ENCODE measurements around the gene TOB1. TPM values are rescaled to one million over a fixed set of nuclear protein-coding genes. Genes with fewer than 3 reads are reported as not detected.

The TOB1 gene
- total and polyA plus RNA-seq, 2 donors (not counting 1 experiment from before 2014, with no cell fraction given), result 22.0 to 40.5 TPM

GRCh38 chr17:50831471-50831928 is 34.7 kb downstream of the TOB1 start:
- no peak overlapping the region for H3K27ac ChIP-seq (ENCODE audit: insufficient read depth, low read length)
- H3K27me3 ChIP-seq (ENCODE audit: control insufficient read depth, insufficient read depth, low read length), result peaks cover 4% of the 10 kb centered on the region
- H3K9ac ChIP-seq (ENCODE audit: insufficient read depth, low read length), result no peak overlapping the region
- TF ChIP-seq EZH2 (IDR thresholded peaks at IDR 0.05; ENCODE audit: low read length, missing control alignments), result no peak
- TF ChIP-seq, protein P1, sequence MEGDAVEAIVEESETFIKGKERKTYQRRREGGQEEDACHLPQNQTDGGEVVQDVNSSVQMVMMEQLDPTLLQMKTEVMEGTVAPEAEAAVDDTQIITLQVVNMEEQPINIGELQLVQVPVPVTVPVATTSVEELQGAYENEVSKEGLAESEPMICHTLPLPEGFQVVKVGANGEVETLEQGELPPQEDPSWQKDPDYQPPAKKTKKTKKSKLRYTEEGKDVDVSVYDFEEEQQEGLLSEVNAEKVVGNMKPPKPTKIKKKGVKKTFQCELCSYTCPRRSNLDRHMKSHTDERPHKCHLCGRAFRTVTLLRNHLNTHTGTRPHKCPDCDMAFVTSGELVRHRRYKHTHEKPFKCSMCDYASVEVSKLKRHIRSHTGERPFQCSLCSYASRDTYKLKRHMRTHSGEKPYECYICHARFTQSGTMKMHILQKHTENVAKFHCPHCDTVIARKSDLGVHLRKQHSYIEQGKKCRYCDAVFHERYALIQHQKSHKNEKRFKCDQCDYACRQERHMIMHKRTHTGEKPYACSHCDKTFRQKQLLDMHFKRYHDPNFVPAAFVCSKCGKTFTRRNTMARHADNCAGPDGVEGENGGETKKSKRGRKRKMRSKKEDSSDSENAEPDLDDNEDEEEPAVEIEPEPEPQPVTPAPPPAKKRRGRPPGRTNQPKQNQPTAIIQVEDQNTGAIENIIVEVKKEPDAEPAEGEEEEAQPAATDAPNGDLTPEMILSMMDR (conservative IDR thresholded peaks at IDR 0.05 in 1 of 2, IDR thresholded peaks at IDR 0.05 in 1 of 2; ENCODE audit: low read depth in 1 of 2, low read length in 2 of 2), result no peak
- H3K4me2 ChIP-seq (ENCODE audit: extremely low read depth, insufficient read depth, low read length), result no peak overlapping the region
- H3K4me3 ChIP-seq (replicated peaks in 1 of 4; ENCODE audit: control extremely low read depth in 1 of 4, insufficient read depth in 1 of 4, low read depth in 3 of 4, low read length in 4 of 4), result no peak overlapping the region
- no peak overlapping the region for H2AFZ ChIP-seq (ENCODE audit: low read length)
- H3K79me2 ChIP-seq (ENCODE audit: control insufficient read depth, insufficient read depth, low read length), result no peaks in the 10 kb centered on the region
- H4K20me1 ChIP-seq (ENCODE audit: control insufficient read depth, extremely low read depth, insufficient read depth, low read length), result no peaks in the 10 kb centered on the region
- no peaks in the 10 kb centered on the region for H3K36me3 ChIP-seq (ENCODE audit: control insufficient read depth, insufficient read depth, low read length)
- no peak for DNase-seq (ENCODE audit: low read depth in 2 of 2)
- H3K9me3 ChIP-seq (ENCODE audit: control insufficient read depth, insufficient read depth, low read depth, low read length), result no peaks in the 10 kb centered on the region
- H3K4me1 ChIP-seq (ENCODE audit: control insufficient read depth, extremely low read depth, insufficient read depth, low read length), result peaks cover 4% of the 10 kb centered on the region

DNA sequence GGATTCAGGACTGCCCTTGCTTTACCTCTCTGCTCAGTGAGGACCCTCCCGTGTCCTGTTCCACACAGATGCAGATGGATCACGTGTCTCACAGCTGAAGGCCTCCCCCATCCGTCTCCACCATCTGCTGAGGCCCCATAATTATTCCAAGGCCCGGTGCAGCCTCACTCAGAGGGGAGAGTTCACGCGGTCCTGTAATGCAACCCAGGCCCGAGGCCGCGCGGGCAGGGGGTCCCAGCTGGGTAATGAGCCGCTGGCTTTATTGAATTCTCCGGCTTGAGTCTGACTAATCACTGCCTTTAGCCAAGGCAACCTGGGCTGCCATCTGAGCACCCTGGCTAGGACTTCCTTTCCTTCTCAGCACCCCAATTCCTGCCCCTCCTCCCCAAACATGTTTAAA is 35.2 kb downstream of the TOB1 start:
- Histone ChIP-seq H4K20me1 (ENCODE audit: control insufficient read depth, extremely low read depth, insufficient read depth, low read length) (no peaks in the 10 kb centered on the region), H3K4me2 (ENCODE audit: extremely low read depth, insufficient read depth, low read length) (no peak overlapping the region), H3K79me2 (ENCODE audit: control insufficient read depth, insufficient read depth, low read length) (no peaks in the 10 kb centered on the region), H3K27ac (ENCODE audit: insufficient read depth, low read length) (no peak overlapping the region), H3K36me3 (ENCODE audit: control insufficient read depth, insufficient read depth, low read length) (no peaks in the 10 kb centered on the region), H3K9me3 (ENCODE audit: control insufficient read depth, insufficient read depth, low read depth, low read length) (no peaks in the 10 kb centered on the region), H3K9ac (ENCODE audit: insufficient read depth, low read length) (no peak overlapping the region), H3K4me3 (replicated peaks in 1 of 4; ENCODE audit: control extremely low read depth in 1 of 4, insufficient read depth in 1 of 4, low read depth in 3 of 4, low read length in 4 of 4) (no peak overlapping the region), H3K27me3 (ENCODE audit: control insufficient read depth, insufficient read depth, low read length) (peaks cover 4% of the 10 kb centered on the region), H3K4me1 (ENCODE audit: control insufficient read depth, extremely low read depth, insufficient read depth, low read length) (peaks cover 4% of the 10 kb centered on the region), H2AFZ (ENCODE audit: low read length) (no peak overlapping the region)
- no peak for DNase-seq (ENCODE audit: low read depth in 2 of 2)
- no peak for TF ChIP-seq EZH2 (IDR thresholded peaks at IDR 0.05; ENCODE audit: low read length, missing control alignments)
- TF ChIP-seq, protein P1 (conservative IDR thresholded peaks at IDR 0.05 in 1 of 2, IDR thresholded peaks at IDR 0.05 in 1 of 2; ENCODE audit: low read depth in 1 of 2, low read length in 2 of 2), result no peak

- Histone ChIP-seq H3K36me3 (ENCODE audit: control insufficient read depth, insufficient read depth, low read length) (no peaks in the 10 kb centered on the region), H3K9me3 (ENCODE audit: control insufficient read depth, insufficient read depth, low read depth, low read length) (no peaks in the 10 kb centered on the region), H3K4me3 (replicated peaks in 1 of 4; ENCODE audit: control extremely low read depth in 1 of 4, insufficient read depth in 1 of 4, low read depth in 3 of 4, low read length in 4 of 4) (no peak overlapping the region), H3K4me2 (ENCODE audit: extremely low read depth, insufficient read depth, low read length) (no peak overlapping the region), H4K20me1 (ENCODE audit: control insufficient read depth, extremely low read depth, insufficient read depth, low read length) (no peaks in the 10 kb centered on the region), H3K9ac (ENCODE audit: insufficient read depth, low read length) (no peak overlapping the region), H3K27ac (ENCODE audit: insufficient read depth, low read length) (no peak overlapping the region), H3K4me1 (ENCODE audit: control insufficient read depth, extremely low read depth, insufficient read depth, low read length) (peaks cover 4% of the 10 kb centered on the region), H2AFZ (ENCODE audit: low read length) (no peak overlapping the region), H3K79me2 (ENCODE audit: control insufficient read depth, insufficient read depth, low read length) (no peaks in the 10 kb centered on the region), H3K27me3 (ENCODE audit: control insufficient read depth, insufficient read depth, low read length) (peaks cover 4% of the 10 kb centered on the region)
- DNase-seq (ENCODE audit: low read depth in 2 of 2), result no peak
- TF ChIP-seq, protein P1 (conservative IDR thresholded peaks at IDR 0.05 in 1 of 2, IDR thresholded peaks at IDR 0.05 in 1 of 2; ENCODE audit: low read depth in 1 of 2, low read length in 2 of 2), result no peak
- TF ChIP-seq EZH2 (IDR thresholded peaks at IDR 0.05; ENCODE audit: low read length, missing control alignments), result no peak
These were observed 35.8 kb downstream of the TOB1 start for GRCh38 chr17:50830352-50830751.

Data from fibroblast of lung (primary cell).